GM23248 (cell line): ENCODE results near the gene ZNF17.

Source experiments
- EZH2 ChIP-seq: fragments of 200-600 bp; sonication (generic); IDR thresholded peaks from 2 replicates; pipeline ENCODE4 v1.6.1; 2018; ENCODE audit warnings: antibody characterized with exemption, mild to moderate bottlenecking; ENCODE audit not compliant: insufficient read depth, poor library complexity, severe bottlenecking
- EZH2phosphoT487 ChIP-seq: fragments of 200-600 bp; sonication (generic); IDR thresholded peaks from 2 replicates; pipeline ENCODE4 v1.6.1; 2018; ENCODE audit warnings: antibody characterized with exemption, moderate library complexity, mild to moderate bottlenecking, low read depth; ENCODE audit not compliant: insufficient read depth

- no peak for TF ChIP-seq EZH2
- TF ChIP-seq EZH2phosphoT487 = no peak
These were observed 30.0 kb upstream of the ZNF17 start for GRCh38 chr19:57380923-57381322.
